HG03439 (cell line): ENCODE results near the gene CGA.
"Not testable (repeated sequence)": the region's sequence is repeated elsewhere in the genome, so short reads cannot be mapped to it uniquely, and the experiment has no call there.

Experiments used
- ATAC-seq: cut with Tn5 transposase; IDR thresholded peaks from one replicate; pipeline ENCODE4 v1.9.1; 2021; ENCODE audit warnings: mild to moderate bottlenecking, moderate library complexity; ENCODE audit not compliant: unreplicated experiment

The CGA gene

GRCh38 chr6:87095087-87095509 lies at the start of gene CGA:
Gene CGA (minus strand): TSS chr6:87095106. CDS start chr6:87088200, 6,906 bp downstream.
- ATAC-seq = no peak

- not testable (repeated sequence) for ATAC-seq
Observed at GRCh38 chr6:87139927-87140326, 45.0 kb upstream of the CGA start.

- no peak for ATAC-seq
Observed at GRCh38 chr6:87139236-87139635, 44.3 kb upstream of the CGA start.

- no peak for ATAC-seq
Observed at GRCh38 chr6:87136963-87137362, 42.1 kb upstream of the CGA start.

GRCh38 chr6:87127737-87128136 lies 32.8 kb upstream of the CGA start:
- no peak for ATAC-seq

- no peak for ATAC-seq
Observed at GRCh38 chr6:87126501-87126900, 31.6 kb upstream of the CGA start.

GRCh38 chr6:87124074-87124473 lies 29.2 kb upstream of the CGA start:
- ATAC-seq = no peak

- ATAC-seq = no peak
Observed at GRCh38 chr6:87122477-87122876, 27.6 kb upstream of the CGA start.

- ATAC-seq = no peak
Observed at GRCh38 chr6:87118054-87118453, 23.1 kb upstream of the CGA start.

GRCh38 chr6:87116922-87117321 lies 22.0 kb upstream of the CGA start:
- ATAC-seq = no peak

GRCh38 chr6:87115402-87116135 lies 20.7 kb upstream of the CGA start:
- peak; percentile 98 for ATAC-seq

GRCh38 chr6:87110636-87111035 lies 15.7 kb upstream of the CGA start:
- ATAC-seq = no peak

- no peak for ATAC-seq
Observed at GRCh38 chr6:87105823-87106222, 10.9 kb upstream of the CGA start.

- no peak for ATAC-seq
Observed at GRCh38 chr6:87104667-87105066, 9.8 kb upstream of the CGA start.

- no peak for ATAC-seq
Observed at GRCh38 chr6:87103977-87104601, 9.2 kb upstream of the CGA start.

GRCh38 chr6:87102151-87102621 lies 7.3 kb upstream of the CGA start:
- ATAC-seq = no peak

- ATAC-seq = no peak
Observed at GRCh38 chr6:87101067-87101466, 6.2 kb upstream of the CGA start.

- ATAC-seq = no peak
Observed at GRCh38 chr6:87100216-87100615, 5.3 kb upstream of the CGA start.

GRCh38 chr6:87099472-87099871 lies 4.6 kb upstream of the CGA start:
- peak; percentile 92 for ATAC-seq

GRCh38 chr6:87094576-87094975 lies 330 bp downstream of the CGA start:
- no peak for ATAC-seq

- no peak for ATAC-seq
Observed at GRCh38 chr6:87093651-87094050, 1.3 kb downstream of the CGA start.

- no peak for ATAC-seq
Observed at GRCh38 chr6:87093199-87093598, 1.7 kb downstream of the CGA start.
